Sigmoid colon (tissue), 7 donors: ENCODE data around the gene ETS1. TPM values are rescaled to one million over a fixed set of nuclear protein-coding genes. Genes with fewer than 3 reads are reported as not detected.

ENCODE experiments used
- DNase-seq: peaks from one replicate; pipeline ENCODE4 v3.0.0-alpha.2; 2019
- H3K27ac ChIP-seq, 4 donors: fragments of 200-600 bp; sonication (generic); one replicate each; pipeline ENCODE4 v1.5.1; 2016 to 2019; ENCODE audit warnings: mild to moderate bottlenecking in 1 of 4
- H3K27me3 ChIP-seq, 3 donors: fragments of 200-600 bp; sonication (generic); one replicate each; pipeline ENCODE4 v1.5.1; 2019; ENCODE audit warnings: mild to moderate bottlenecking in 1 of 3
- H3K36me3 ChIP-seq, 4 donors: fragments of 200-600 bp; sonication (generic); one replicate each; pipeline ENCODE4 v1.5.1; 2016 to 2019
- H3K4me1 ChIP-seq, 4 donors: fragments of 200-600 bp; sonication (generic); one replicate each; pipeline ENCODE4 v1.5.1; 2017 to 2019
- H3K4me3 ChIP-seq, 4 donors: fragments of 200-600 bp; sonication (generic); one replicate each; pipeline ENCODE4 v1.5.1; 2017 to 2019; ENCODE audit warnings: mild to moderate bottlenecking in 2 of 4, moderate library complexity in 1 of 4
- H3K9me3 ChIP-seq, 4 donors: fragments of 200-600 bp in 3 of 4; sonication (generic) in 3 of 4; one replicate each; pipeline versions ENCODE4 v1.5.1 to v1.6.1; 2013 to 2019
- CTCF ChIP-seq, 4 experiments: fragments of 450-650 bp in 3 of 4; fragments of 200-600 bp in 1 of 4; IDR thresholded peaks; one replicate each; pipeline ENCODE4 v1.5.1; 2016 to 2019; ENCODE audit warnings: antibody characterized with exemption in 4 of 4, mild to moderate bottlenecking in 3 of 4, moderate library complexity in 2 of 4
- EP300 ChIP-seq, 4 donors: sonication (generic); formaldehyde crosslinking; IDR thresholded peaks; one replicate each; pipeline ENCODE4 v1.6.1; 2017; ENCODE audit warnings: antibody characterized with exemption in 4 of 4
- POLR2A ChIP-seq, 2 donors: fragments of 450-650 bp; IDR thresholded peaks; one replicate each; pipeline ENCODE4 v1.6.1; 2016; ENCODE audit warnings: antibody characterized with exemption in 2 of 2, mild to moderate bottlenecking in 2 of 2, moderate library complexity in 2 of 2
- POLR2AphosphoS5 ChIP-seq, 4 donors: sonication (generic); formaldehyde crosslinking; IDR thresholded peaks; one replicate each; pipeline ENCODE4 v1.6.1; 2017; ENCODE audit warnings: antibody characterized with exemption in 4 of 4
- WGBS, 2 donors: extraction: QIAGEN DNeasy Blood & Tissue Kit; methylation state at CpG; one replicate each; pipeline ENCODE4 v1.1.7; 2013; 5-methylcytosine and 5-hydroxymethylcytosine counted together
- intact Hi-C: fragments of 100-400 bp; cut with DNase I; formaldehyde crosslinking; loops from one replicate; pipeline ENCODE4 v1.15.1; 2023
- polyA plus RNA-seq, 3 donors: library from polyadenylated mRNA; stranded (reverse); fragments of 200-250 nt; gene quantifications; one replicate each; pipeline ENCODE4 v1.2.3, GENCODE V29; 2013
- total RNA-seq, 4 donors: library from RNA; depleted of rRNA; stranded (reverse); fragments of >200 nt; gene quantifications; one replicate each; pipeline ENCODE4 v1.1.0, GENCODE V29; 2016
- donor health status: healthy with polysubstance abuse.
- donor health status: Bipolar disorder and iron deficiency.
- donor health status: healthy.

Gene ETS1
- total and polyA plus RNA-seq, 7 donors = 12.5 to 122 (median 24.6) TPM

- 80 to 89% methylated on average over 1 of the region's 1 CpG for WGBS, 2 donors
- no peak for DNase-seq
- Histone ChIP-seq H3K36me3 (no peaks in the 10 kb centered on the region), H3K9me3 (no peaks in the 10 kb centered on the region), H3K27ac (no peak overlapping the region), H3K4me1 (no peaks in the 10 kb centered on the region), H3K27me3 (no peaks in the 10 kb centered on the region), H3K4me3 (no peak overlapping the region)
- TF ChIP-seq POLR2A (IDR thresholded peaks at IDR 0.05) (no peak), EP300 (IDR thresholded peaks at IDR 0.05) (no peak), POLR2AphosphoS5 (IDR thresholded peaks at IDR 0.05) (no peak), CTCF (IDR thresholded peaks at IDR 0.05) (no peak)
- intact Hi-C loops = no loop called here
Observed at GRCh38 chr11:128594226-128594625, 6.9 kb upstream of the ETS1 start.

GRCh38 chr11:128593281-128593680 is 5.9 kb upstream of the ETS1 start:
- no peak for TF ChIP-seq POLR2AphosphoS5 (IDR thresholded peaks at IDR 0.05)
- no peak for TF ChIP-seq EP300 (IDR thresholded peaks at IDR 0.05)
- TF ChIP-seq POLR2A (IDR thresholded peaks at IDR 0.05) = no peak
- TF ChIP-seq CTCF (IDR thresholded peaks at IDR 0.05) = no peak
- H3K27me3 ChIP-seq = no peaks in the 10 kb centered on the region
- WGBS, 2 donors = 83 to 87% methylated on average over 4 of the region's 4 CpGs

GRCh38 chr11:128592454-128592853 is 5.1 kb upstream of the ETS1 start:
- Histone ChIP-seq H3K27ac (no peak overlapping the region), H3K36me3 (no peaks in the 10 kb centered on the region), H3K4me1 (no peaks in the 10 kb centered on the region), H3K4me3 (no peak overlapping the region), H3K9me3 (no peaks in the 10 kb centered on the region), H3K27me3 (no peaks in the 10 kb centered on the region)
- no peak for TF ChIP-seq CTCF (IDR thresholded peaks at IDR 0.05)
- no peak for TF ChIP-seq POLR2A (IDR thresholded peaks at IDR 0.05)
- TF ChIP-seq EP300 (IDR thresholded peaks at IDR 0.05) = no peak
- no peak for TF ChIP-seq POLR2AphosphoS5 (IDR thresholded peaks at IDR 0.05)
- WGBS, 2 donors = 89 to 90% methylated on average over 7 of the region's 7 CpGs
- intact Hi-C loops = no loop called here
- no peak for DNase-seq

More at GRCh38 chr11:128593281-128593680, 5.9 kb upstream of the ETS1 start:
- DNase-seq = no peak
- Histone ChIP-seq H3K36me3 (no peaks in the 10 kb centered on the region), H3K27ac (no peak overlapping the region), H3K4me1 (no peaks in the 10 kb centered on the region), H3K9me3 (no peaks in the 10 kb centered on the region), H3K4me3 (no peak overlapping the region)
- intact Hi-C loops = no loop called here

- no peaks in the 10 kb centered on the region for H3K9me3 ChIP-seq
- 56 to 77% methylated on average over 4 of the region's 4 CpGs for WGBS, 2 donors
Observed at GRCh38 chr11:128590587-128590986, 3.2 kb upstream of the ETS1 start.

More at GRCh38 chr11:128590587-128590986, 3.2 kb upstream of the ETS1 start:
- no peak for DNase-seq
- Histone ChIP-seq H3K27me3 (peaks cover 0 to 2% (median 0%) of the 10 kb centered on the region in 3 donors), H3K4me3 (no peak overlapping the region), H3K27ac (no peak overlapping the region), H3K4me1 (no peaks in the 10 kb centered on the region), H3K36me3 (no peaks in the 10 kb centered on the region)
- TF ChIP-seq EP300 (IDR thresholded peaks at IDR 0.05) (no peak), POLR2AphosphoS5 (IDR thresholded peaks at IDR 0.05) (no peak), CTCF (IDR thresholded peaks at IDR 0.05) (no peak), POLR2A (IDR thresholded peaks at IDR 0.05) (no peak)
- intact Hi-C loops = no loop called here
